ENCODE data around the gene ZFYVE28.

ZFYVE28 gene

GRCh38 chr4:2365054-2365912, 53.2 kb downstream of the ZFYVE28 start:
- no peak for DNase-seq

GRCh38 chr4:2364654-2365053, 53.8 kb downstream of the ZFYVE28 start:
- DNase-seq: no peak

- DNase-seq: no peak
Observed at GRCh38 chr4:2363951-2364653, 54.3 kb downstream of the ZFYVE28 start.

- no peak for DNase-seq
Observed at GRCh38 chr4:2363056-2363721, 55.3 kb downstream of the ZFYVE28 start.

- no peak for DNase-seq
Observed at GRCh38 chr4:2362266-2363055, 56.0 kb downstream of the ZFYVE28 start.

- no peak for DNase-seq
Observed at GRCh38 chr4:2361366-2362265, 56.8 kb downstream of the ZFYVE28 start.

DNA sequence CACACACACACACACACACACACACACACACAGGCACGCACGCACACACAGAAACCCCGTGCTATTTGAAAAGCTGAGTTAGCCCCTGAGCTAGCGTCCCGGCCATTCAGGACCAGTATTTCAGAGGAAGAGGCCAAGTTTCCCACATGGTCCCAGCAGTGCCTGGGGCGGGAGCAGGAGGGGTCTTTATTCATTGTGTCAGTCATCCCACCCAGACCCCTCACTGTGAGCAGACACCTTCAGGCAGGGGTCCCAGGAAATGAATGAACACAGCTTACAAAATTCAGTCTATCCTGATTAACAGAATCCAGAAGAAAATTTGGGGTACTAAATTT, 58.1 kb downstream of the ZFYVE28 start:
- DNase-seq: no peak

DNA sequence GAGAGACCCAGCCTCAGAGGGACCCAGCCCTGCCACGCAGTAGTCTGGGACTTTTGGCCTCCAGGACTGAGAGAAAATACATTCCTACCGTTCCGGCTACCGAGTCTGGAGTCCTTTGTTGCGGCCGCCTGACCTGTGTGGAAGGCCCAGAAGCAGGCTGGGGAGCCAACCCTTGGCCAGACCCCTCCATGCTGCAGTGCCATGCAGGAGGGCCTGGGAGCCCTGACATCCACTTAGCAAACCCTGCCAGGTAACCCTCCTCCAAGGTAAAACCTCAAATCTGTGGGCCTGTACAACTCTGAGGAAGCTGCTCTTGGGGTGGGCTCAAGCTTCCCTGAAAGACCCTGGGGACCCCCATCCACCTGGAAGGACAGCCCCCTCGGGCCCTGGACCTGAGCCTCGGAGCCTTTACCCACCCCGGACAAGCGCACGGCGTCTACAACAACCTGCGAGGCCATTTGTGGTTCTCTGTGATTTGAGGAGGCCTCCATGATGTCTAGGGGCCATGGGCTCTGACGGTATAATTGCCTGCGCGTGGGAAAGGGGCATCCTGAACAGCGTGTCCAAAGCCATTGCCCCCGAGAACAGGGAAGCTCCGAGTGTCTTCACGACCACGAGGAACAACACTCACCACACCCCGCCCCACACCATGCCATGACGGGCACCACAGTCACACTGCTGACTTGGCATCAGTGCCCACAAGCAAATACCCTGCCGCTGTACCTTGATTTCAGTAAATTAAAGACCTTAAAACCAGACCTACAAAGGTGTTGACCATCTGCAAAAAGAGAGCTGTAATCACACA, 58.7 kb downstream of the ZFYVE28 start:
- DNase-seq: no peak

DNA sequence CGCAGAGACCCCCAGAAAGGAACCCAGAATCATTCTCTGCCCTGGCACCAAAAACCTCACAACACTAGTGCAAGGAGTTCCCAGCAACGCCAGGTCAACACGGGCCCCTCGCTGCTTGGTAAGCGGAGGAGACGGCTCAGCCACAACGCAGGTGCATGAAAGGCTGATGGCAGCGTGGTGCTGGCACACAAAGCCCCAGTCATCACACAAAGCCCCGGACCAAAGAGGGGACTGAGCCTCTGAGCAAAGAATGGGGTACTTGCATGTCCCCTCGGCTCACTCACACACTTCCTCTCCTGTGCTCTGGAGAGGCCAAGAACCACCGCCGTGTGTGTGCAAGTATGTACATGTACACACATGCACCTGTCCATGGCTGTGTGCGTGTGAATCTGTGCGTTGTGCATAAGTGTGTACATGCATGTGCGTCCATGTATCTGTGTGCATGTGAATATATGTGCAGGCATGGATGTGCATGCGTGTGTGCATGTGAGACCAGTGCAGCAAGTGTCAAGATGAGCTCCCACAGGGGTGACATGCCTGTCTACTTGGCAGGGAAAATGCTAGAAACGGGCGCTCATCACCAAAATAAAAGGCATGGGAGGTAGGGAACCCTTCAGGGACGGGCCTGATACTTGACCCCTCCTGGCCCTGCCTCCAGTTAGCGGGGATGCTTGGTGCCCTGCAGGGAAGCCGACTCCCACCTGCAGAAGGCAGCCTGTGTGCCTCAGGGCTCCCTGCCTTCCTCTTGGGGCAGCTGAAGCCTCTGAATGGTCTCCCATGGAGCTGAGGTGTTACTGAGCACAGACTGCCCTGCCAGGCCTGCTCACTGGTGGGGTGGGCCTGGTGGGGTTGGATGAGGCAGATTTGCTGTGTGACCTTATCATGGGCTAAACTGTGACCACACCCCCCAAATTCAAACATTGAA, 60.4 kb downstream of the ZFYVE28 start:
- DNase-seq: no peak

DNA sequence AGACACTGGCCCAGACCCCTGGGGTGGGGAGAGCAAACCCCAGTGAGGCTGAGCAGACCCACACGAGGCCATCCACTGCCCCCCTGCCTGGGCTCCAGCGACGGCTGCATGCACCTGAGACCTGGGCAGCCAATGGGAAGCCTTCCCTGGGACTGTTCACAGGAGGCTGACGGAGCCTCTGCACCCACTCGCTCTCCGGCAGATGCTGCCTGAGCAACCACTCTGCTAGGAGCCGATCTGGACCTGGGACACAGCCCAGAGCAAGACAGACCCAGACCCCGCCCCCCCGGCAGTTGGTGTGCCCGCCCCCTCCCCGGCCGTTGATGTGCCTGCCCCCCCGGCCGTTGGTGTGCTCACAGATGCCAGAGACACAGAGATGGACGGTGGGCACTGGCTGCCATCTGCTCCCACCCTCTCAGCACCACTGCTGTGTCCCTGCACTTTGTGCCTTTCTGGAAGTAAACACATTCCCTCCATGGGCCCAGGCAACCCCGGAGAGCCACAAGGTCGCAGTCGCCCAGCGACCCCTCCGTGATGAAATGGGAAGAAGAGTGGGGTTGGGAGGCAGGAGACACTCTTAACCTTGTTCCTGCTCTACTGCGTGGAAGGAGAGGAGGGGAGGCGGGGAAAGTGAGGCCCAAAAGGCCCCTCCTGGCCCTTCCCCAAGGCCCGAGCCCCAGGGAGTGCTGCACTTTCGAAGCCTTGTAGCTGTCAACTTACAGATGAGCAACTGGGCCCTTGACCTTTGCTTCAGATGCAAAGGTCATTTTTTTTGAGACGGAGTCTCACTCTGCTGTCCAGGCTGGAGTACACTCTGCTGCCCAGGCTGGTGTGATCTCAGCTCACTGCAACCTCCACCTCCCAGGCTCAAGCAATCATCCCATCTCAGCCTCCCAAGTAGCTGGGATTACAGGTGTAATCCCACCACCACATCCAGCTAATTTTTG, 62.0 kb downstream of the ZFYVE28 start:
- DNase-seq: no peak

DNA sequence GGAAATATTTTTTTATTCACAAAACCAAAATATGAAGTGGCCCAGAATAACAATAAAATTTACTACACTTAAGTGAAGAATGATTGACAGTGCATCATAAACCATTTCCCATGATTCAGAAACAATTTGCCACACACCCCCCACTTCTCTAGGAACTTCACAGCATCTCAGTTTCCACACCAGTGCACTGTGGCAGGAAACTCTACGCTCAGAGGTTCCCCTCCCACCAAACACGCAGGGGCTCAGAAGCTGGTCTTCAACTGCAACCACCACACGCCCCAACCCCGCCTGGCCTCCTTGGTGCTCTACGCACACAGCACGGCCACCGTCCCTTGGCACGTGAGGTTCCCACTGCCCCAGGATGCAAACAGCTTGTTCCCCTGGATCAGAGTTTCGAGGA, 63.7 kb downstream of the ZFYVE28 start:
- DNase-seq: no peak

DNA sequence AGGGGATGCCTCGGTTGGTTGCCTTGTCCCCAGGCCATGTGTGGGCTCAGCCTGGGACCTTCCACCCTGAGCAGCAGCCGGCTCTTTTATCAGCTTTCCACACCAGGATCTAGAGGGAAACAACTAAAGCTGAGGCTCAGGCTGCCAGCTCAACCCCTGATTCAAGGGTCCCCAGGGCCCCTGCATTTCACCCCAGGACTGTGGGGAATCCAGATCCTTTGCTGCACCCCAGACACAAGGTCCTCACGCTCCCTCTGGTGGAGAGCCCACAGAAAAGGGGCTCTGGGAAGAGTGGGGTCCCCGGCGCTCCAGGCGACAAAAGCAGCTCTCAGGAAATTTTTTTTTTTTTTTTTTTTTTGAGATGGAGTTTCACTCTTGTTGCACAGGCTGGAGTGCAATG, 64.3 kb downstream of the ZFYVE28 start:
- DNase-seq: no peak

- DNase-seq: no peak
Observed at GRCh38 chr4:2353222-2354107, 65.0 kb downstream of the ZFYVE28 start.

DNA sequence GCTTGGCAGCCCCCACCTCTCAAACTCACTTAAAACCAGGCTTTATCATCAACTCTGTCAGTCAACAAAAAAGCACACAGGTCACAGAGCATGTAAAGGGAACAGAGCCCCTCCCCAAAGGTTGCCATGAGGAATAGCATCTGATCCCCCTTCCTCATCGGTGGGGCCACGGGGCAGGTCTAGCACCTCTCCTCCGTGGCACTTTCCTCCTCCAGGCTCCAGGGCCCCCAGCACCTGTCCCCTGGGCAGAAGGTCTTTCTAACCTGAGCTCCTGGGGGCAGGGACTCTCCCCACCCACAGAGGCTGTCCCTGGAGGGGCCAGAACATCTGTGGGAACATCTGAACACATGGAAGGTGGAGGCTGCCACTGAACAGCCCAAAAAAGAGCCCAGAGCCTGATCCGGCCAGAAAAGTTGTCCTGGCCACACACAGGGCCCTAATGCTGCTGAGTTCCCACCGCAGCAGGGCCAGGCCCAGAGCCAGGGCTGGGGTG, 65.7 kb downstream of the ZFYVE28 start:
- DNase-seq: no peak

DNA sequence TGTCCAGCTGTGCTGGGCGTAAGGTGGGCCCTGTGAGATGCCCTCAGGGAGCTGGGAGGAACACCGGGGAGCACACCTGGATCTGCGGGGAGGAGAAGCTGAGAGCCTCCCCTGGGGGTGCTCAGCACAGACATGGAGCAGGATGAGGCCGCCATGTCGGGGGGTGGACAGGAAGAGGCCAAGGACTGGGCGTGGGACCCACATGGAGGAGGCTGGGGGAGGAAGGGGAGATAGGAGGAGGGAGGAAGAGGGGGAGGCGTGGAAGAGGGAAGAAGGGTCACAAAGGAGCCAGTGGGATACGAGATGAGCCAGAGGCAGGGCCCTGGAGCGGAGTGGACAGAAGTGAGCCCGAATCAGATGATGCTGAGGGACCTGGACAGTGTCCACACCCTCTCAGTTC, 66.3 kb downstream of the ZFYVE28 start:
- no peak for DNase-seq

DNA sequence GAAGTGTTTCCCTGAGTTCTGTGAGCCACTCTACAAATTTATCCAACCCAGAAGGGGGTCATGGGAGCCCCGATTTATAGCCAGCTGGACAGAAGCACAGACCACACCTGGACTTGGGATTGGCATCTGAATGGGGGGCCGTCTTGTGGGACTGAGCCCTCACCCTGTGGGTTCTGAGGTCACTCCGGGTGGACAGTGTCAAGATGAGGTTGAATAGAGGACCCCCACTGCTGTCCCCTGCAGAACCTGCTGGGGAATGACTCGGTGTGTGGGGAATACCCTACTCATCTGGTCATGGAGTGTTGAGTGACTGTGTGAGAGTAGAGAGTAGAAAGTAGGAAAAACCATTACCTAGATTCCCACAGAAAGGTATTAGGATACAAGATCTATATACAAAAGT, 67.5 kb downstream of the ZFYVE28 start:
- no peak for DNase-seq

DNA sequence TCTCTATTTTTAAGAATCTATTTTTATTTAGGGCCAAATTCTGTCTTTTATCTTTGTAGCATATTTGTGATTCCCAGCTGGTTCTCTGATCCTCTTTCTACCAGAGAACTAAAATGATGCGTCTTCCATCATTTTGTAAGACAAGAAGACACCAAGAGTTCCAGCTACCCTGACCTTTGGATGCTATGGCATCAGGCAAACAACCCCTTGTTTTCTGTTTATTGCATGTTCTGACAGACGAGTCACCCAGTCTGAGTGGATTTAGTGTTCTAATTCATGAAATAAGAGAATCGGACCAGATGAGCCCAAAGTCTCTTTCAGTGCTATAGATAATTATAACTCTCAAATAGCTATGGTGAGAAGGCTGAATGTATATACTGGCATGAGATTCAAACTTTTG, 69.7 kb downstream of the ZFYVE28 start:
- DNase-seq: no peak

DNA sequence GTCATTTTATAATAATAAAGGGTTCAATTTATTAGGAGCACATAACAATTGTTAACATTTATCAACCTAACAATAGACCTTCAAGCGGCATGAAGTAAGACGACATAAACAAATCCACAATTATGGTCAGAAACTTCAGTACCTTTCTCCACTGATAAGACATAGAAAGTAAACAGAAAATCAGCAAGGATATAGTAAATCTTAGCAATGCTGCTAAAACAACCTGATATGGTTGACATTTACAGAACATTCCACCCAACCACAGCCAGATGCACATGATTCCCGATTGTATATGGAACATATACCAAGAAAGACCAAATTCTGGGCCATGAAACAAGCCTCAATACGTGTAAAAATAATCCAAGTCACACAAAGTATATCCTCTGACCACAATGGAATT, 71.3 kb downstream of the ZFYVE28 start:
- DNase-seq: no peak
